B cell (primary cell): ENCODE results near the gene AMMECR1L. TPM values are rescaled to one million over a fixed set of nuclear protein-coding genes. Genes with fewer than 3 reads are reported as not detected.

Experiments used
- ATAC-seq: fragments of 200-7000 bp; cut with Tn5 transposase; one replicate; pipeline ENCODE4 v1.10.0; 2021; ENCODE audit warnings: low read depth, mild to moderate bottlenecking, moderate number of reproducible peaks, moderate library complexity
- CTCF ChIA-PET: fragments of 350-600 bp; sonication (Branson Sonifier 250); formaldehyde crosslinking; loops from one replicate; lab custom pipeline; 2021; ENCODE audit warnings: antibody characterized with exemption, inconsistent platforms; lab: Charles Lee
- POLR2A ChIA-PET: fragments of 350-600 bp; sonication (Branson Sonifier 250); formaldehyde crosslinking; loops from one replicate; lab custom pipeline; 2021; ENCODE audit warnings: antibody characterized with exemption; lab: Charles Lee
- DNase-seq: peaks from one replicate; pipeline ENCODE4 v3.0.0; 2013
- H2AFZ ChIP-seq: 2 replicates; pipeline ENCODE4 v1.6.1; 2012; ENCODE audit warnings: mild to moderate bottlenecking, low read depth, low read length; ENCODE audit not compliant: insufficient read depth, poor library complexity, severe bottlenecking
- H3K27ac ChIP-seq, 2 donors: 1 replicate in 1 of 2; 2 replicates in 1 of 2; pipeline ENCODE4 v1.5.1; 2012 to 2013; ENCODE audit warnings: low read length in 2 of 2, mild to moderate bottlenecking in 2 of 2, moderate library complexity in 1 of 2
- H3K27me3 ChIP-seq, 4 experiments: fragments of 200-600 bp in 1 of 4; sonication (generic) in 1 of 4; replicated peaks in 1 of 4; 1 replicate in 2 of 4; 2 replicates in 2 of 4; pipeline versions ENCODE4 v1.6.1 to v1.7.0; 2013 to 2016; ENCODE audit warnings: low read length in 3 of 4, mild to moderate bottlenecking in 2 of 4, mixed read lengths in 1 of 4, moderate library complexity in 1 of 4; ENCODE audit not compliant: insufficient read depth in 4 of 4, control insufficient read depth in 3 of 4; ENCODE audit errors: control extremely low read depth in 1 of 4
- H3K36me3 ChIP-seq, 2 experiments: replicated peaks in 1 of 2; 1 replicate in 1 of 2; 2 replicates in 1 of 2; pipeline versions ENCODE4 v1.6.1 to v1.7.1; 2013; ENCODE audit warnings: low read length in 1 of 2; ENCODE audit not compliant: insufficient read depth in 2 of 2, control insufficient read depth in 1 of 2; ENCODE audit errors: control extremely low read depth in 1 of 2, extremely low read depth in 1 of 2
- H3K4me1 ChIP-seq, 2 donors: fragments of 200-600 bp in 1 of 2; sonication (generic) in 1 of 2; 1 replicate in 1 of 2; 2 replicates in 1 of 2; pipeline versions ENCODE4 v1.5.1 to v1.6.1; 2013 to 2017; ENCODE audit warnings: low read length in 2 of 2; ENCODE audit not compliant: control insufficient read depth in 2 of 2, insufficient read depth in 2 of 2
- H3K4me2 ChIP-seq: replicated peaks from 2 replicates; pipeline ENCODE3; 2012; ENCODE audit warnings: mild to moderate bottlenecking, low read depth, low read length; ENCODE audit not compliant: poor library complexity, severe bottlenecking
- H3K4me3 ChIP-seq, 5 experiments: fragments of 200-600 bp in 1 of 5; sonication (generic) in 1 of 5; 1 replicate in 3 of 5; 2 replicates in 2 of 5; pipeline versions ENCODE4 v1.5.1 to v1.7.0; 2011 to 2016; ENCODE audit warnings: low read length in 4 of 5, mild to moderate bottlenecking in 4 of 5, low read depth in 2 of 5, control low read depth in 1 of 5, moderate library complexity in 1 of 5; ENCODE audit not compliant: insufficient read depth in 1 of 5; ENCODE audit errors: control extremely low read depth in 1 of 5, extremely low read depth in 1 of 5
- H3K79me2 ChIP-seq: fragments of 200-600 bp; sonication (generic); one replicate; pipeline ENCODE4 v1.6.0; 2016; ENCODE audit warnings: low read length; ENCODE audit not compliant: control insufficient read depth, insufficient read depth
- H3K9ac ChIP-seq: fragments of 200-600 bp; sonication (generic); 2 replicates; pipeline ENCODE4 v1.6.1; 2017; ENCODE audit warnings: mild to moderate bottlenecking, low read length, moderate library complexity
- H3K9me3 ChIP-seq, 3 donors: one replicate each; pipeline versions ENCODE4 v1.6.1 to v1.7.1; 2013; ENCODE audit warnings: low read length in 2 of 3; ENCODE audit not compliant: control insufficient read depth in 2 of 3, insufficient read depth in 1 of 3; ENCODE audit errors: control extremely low read depth in 1 of 3
- H4K20me1 ChIP-seq: 2 replicates; pipeline ENCODE4 v1.6.0; 2012; ENCODE audit warnings: mild to moderate bottlenecking, low read length; ENCODE audit not compliant: insufficient read depth, control insufficient read depth, poor library complexity, severe bottlenecking
- H3K27ac Mint-ChIP-seq: one replicate; pipeline ENCODE4 v1.8.0; 2021; ENCODE audit warnings: mixed read lengths
- H3K27me3 Mint-ChIP-seq: one replicate; pipeline ENCODE4 v1.8.0; 2021; ENCODE audit warnings: mixed read lengths
- H3K4me1 Mint-ChIP-seq: one replicate; pipeline ENCODE4 v1.8.0; 2021; ENCODE audit warnings: mixed read lengths
- H3K4me3 Mint-ChIP-seq: one replicate; pipeline ENCODE4 v1.8.0; 2021; ENCODE audit warnings: mixed read lengths
- H3K9me3 Mint-ChIP-seq: one replicate; pipeline ENCODE4 v1.8.0; 2022; ENCODE audit warnings: mixed read lengths; ENCODE audit not compliant: insufficient read depth
- CTCF ChIP-seq: fragments of 200-600 bp; IDR thresholded peaks from one replicate; pipeline ENCODE4 v1.8.0; 2022; ENCODE audit warnings: antibody characterized with exemption, mild to moderate bottlenecking
- EZH2 ChIP-seq: IDR thresholded peaks from 2 replicates; pipeline ENCODE4 v1.6.1; 2012; ENCODE audit warnings: borderline replicate concordance, low read depth, mild to moderate bottlenecking, moderate library complexity, low read length; ENCODE audit not compliant: insufficient read depth, poor library complexity, severe bottlenecking
- WGBS: methylation state at CpG from one replicate; pipeline ENCODE4 v1.1.5; 2013; ENCODE audit warnings: missing lambda C conversion rate; ENCODE audit not compliant: insufficient coverage; 5-methylcytosine and 5-hydroxymethylcytosine counted together
- intact Hi-C: fragments of 100-400 bp; cut with micrococcal nuclease; formaldehyde crosslinking; loops from one replicate; pipeline ENCODE4 v1.10.0; 2022
- polyA plus RNA-seq: library from polyadenylated mRNA; depleted of rRNA; stranded (reverse); fragments of >200 nt; gene quantifications from 2 replicates; pipeline ENCODE4 v1.2.3, GENCODE V29; 2012
- total RNA-seq, 2 donors: library from RNA; stranded (reverse); fragments of 120-200 nt in 1 of 2; gene quantifications; 1 replicate in 1 of 2; 2 replicates in 1 of 2; pipeline versions ENCODE4 v1.2.3 to v1.2.4, GENCODE V29; 2013 to 2022

The AMMECR1L gene
- total and polyA plus RNA-seq, 2 donors (not counting 1 experiment from before 2014, with no cell fraction given), result 8.3 to 15.2 TPM

- no peaks in the 10 kb centered on the region for H3K4me1 ChIP-seq
- no peaks in the 10 kb centered on the region for H3K36me3 ChIP-seq
- H3K27ac ChIP-seq, result no peak overlapping the region
- H4K20me1 ChIP-seq, result no peaks in the 10 kb centered on the region
- 86% methylated on average over 1 of the region's 7 CpGs for WGBS
- no peaks in the 10 kb centered on the region for H3K27me3 Mint-ChIP-seq
- no peak overlapping the region for H2AFZ ChIP-seq
- H3K9ac ChIP-seq, result no peak overlapping the region
- ChIA-PET CTCF (no interaction called here), POLR2A (no interaction called here)
- no peak overlapping the region for H3K4me3 ChIP-seq
- H3K27ac Mint-ChIP-seq, result no peak overlapping the region
- H3K79me2 ChIP-seq, result no peaks in the 10 kb centered on the region
- no peaks in the 10 kb centered on the region for H3K4me1 Mint-ChIP-seq
- intact Hi-C loops, result no loop called here
- H3K4me3 Mint-ChIP-seq, result no peak overlapping the region
- no peak overlapping the region for H3K4me2 ChIP-seq
- no peaks in the 10 kb centered on the region for H3K27me3 ChIP-seq
- H3K9me3 ChIP-seq, result no peaks in the 10 kb centered on the region
- H3K9me3 Mint-ChIP-seq, result no peaks in the 10 kb centered on the region
- no peak for DNase-seq
- TF ChIP-seq CTCF (no peak), EZH2 (no peak)
- ATAC-seq, result no peak
Observed at GRCh38 chr2:127932199-127932876, 46.6 kb upstream of the AMMECR1L start.

DNA sequence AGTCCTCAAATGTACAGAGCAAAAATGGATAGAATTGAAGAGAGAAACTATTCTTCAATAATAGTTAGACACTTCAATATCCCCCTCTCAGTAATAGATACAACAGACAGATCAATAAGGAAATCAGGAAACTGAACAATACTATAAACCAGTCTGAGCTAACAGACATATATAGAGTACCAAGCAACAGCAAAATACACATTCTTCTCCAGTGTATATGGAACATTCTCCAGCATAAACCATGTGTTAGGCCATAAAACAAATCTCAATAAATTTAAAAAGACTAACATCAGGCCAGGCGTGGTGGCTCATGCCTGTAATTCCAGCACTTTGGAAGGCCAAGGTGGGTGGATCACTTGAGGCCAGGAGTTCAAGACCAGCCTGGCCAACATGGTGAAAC is 43.7 kb upstream of the AMMECR1L start:
- ChIA-PET POLR2A (no interaction called here), CTCF (no interaction called here)
- Histone ChIP-seq H3K9me3 (no peaks in the 10 kb centered on the region), H3K4me2 (no peak overlapping the region), H3K36me3 (no peaks in the 10 kb centered on the region), H3K4me3 (no peak overlapping the region), H3K27me3 (no peaks in the 10 kb centered on the region), H4K20me1 (no peaks in the 10 kb centered on the region), H3K9ac (no peak overlapping the region), H2AFZ (no peak overlapping the region), H3K79me2 (no peaks in the 10 kb centered on the region), H3K4me1 (no peaks in the 10 kb centered on the region), H3K27ac (no peak overlapping the region)
- ATAC-seq (no peak), DNase-seq (no peak)
- Mint-ChIP-seq H3K4me3 (no peak overlapping the region), H3K9me3 (no peaks in the 10 kb centered on the region), H3K27me3 (no peaks in the 10 kb centered on the region), H3K4me1 (no peaks in the 10 kb centered on the region), H3K27ac (no peak overlapping the region)
- intact Hi-C loops, result no loop called here
- TF ChIP-seq EZH2 (no peak), CTCF (no peak)
- WGBS, result 100% methylated on average over 1 of the region's 1 CpG
